HEK293 (cell line): ENCODE data around the gene B4GALT7.

ENCODE experiments used
- ZNF274 ChIP-seq, 2 experiments: fragments of 200-500 bp in 1 of 2; fragments of 450-650 bp in 1 of 2; sonication (Bioruptor generic) in 1 of 2; formaldehyde crosslinking in 1 of 2; IDR thresholded peaks; 2 replicates each; pipeline versions ENCODE4 v1.5.1 to v1.6.1; 2014 to 2016; ENCODE audit warnings: borderline replicate concordance in 1 of 2, inconsistent platforms in 1 of 2, low read length in 1 of 2, missing biosample characterization in 1 of 2, missing genetic modification characterization in 1 of 2
- ZNF747 ChIP-seq: fragments of 450-650 bp; formaldehyde crosslinking; IDR thresholded peaks from 2 replicates; pipeline ENCODE4 v1.5.1; 2016; ENCODE audit warnings: missing biosample characterization, missing genetic modification characterization

- TF ChIP-seq ZNF274 (IDR thresholded peaks at IDR 0.05; ENCODE audit: low read length) (no peak), ZNF274 (tag by site-specific recombination; IDR thresholded peaks at IDR 0.05; ENCODE audit: borderline replicate concordance) (no peak), ZNF747 (no peak)
These were observed 11.5 kb upstream of the B4GALT7 start for GRCh38 chr5:177588413-177588909.
